GM21423 (cell line): Measurements from ENCODE around the gene PARM1.

Experiments used
- ATAC-seq: cut with Tn5 transposase; IDR thresholded peaks from one replicate; pipeline ENCODE4 v1.9.1; 2021; ENCODE audit warnings: mild to moderate bottlenecking, moderate library complexity; ENCODE audit not compliant: unreplicated experiment

Gene PARM1

DNA sequence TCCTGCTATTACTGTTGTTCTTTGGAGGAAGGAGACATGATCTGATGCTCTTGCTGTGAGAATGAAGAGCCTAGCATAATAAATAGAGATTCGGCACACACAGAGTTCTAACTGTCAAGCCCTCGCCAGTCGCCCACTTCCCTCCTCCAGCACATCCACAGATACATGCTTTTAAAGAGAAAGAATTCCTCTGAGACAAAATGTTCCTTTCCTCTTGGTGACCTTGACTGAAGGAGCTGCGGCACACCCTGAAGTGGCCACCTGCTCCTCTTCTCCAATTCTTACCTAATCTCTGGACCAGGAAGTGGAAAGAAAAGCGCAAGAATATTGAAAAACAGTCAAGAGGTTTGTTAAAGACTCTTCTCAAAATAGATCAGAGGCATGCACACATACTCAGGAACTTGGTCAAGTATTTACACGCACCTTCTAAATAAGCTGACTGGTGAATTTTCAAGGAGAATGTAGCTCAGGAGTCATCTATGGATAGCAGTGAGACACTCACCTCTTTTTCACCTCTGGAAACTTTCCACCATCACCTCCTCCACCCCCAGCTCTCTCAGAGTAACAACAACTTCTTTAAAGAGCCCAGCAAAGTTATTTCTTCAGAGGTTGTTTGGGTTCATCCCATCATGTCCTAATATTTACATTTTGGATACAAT, 95.4 kb downstream of the PARM1 start:
- ATAC-seq, result no peak

DNA sequence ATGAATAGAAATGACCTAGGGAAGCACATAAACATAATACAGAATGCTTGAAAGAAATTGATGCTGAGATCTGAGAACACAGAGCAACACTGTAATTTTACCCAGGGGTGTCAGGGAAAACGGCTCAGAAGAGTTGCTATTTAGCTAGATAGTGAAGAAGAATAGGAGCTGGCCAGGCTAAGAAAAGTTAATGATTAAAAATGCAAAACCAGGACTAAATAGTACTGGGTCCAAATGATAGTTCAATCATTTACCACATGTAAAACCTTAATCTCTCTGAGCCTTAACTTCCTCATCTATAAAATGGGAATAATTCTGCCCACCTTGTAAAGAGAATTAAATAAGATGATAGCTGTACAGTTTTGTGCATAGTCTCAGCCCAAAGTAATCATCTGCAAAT, 97.1 kb downstream of the PARM1 start:
- ATAC-seq, result no peak

DNA sequence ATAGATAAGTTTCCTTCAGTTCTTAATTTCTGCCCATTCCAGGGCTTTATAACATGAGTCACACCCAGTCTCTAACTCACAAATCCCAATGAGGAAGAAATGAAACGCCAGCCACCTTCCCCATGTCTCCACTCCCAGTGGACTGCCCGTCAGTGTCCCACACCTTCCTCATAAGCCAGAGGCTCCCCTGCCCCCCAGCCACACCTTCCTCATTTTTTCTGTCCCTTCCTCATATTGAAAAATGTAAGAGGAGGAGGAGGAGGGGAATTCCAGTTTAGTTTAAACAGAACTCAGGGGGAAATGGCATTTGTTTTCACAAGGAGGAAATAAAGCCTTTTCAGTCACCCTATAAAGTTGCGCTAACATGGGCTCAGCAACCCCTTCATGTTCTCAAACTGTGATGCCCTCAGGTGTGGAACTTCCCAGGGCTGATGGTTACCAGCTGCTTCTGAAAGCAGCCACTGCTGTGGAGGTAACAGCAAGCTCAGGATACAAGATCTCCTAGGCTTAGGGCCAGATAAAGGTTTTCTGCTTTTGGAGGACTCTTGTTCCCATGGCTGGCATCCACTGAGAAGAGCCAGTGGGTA, 97.8 kb downstream of the PARM1 start:
- no peak for ATAC-seq

DNA sequence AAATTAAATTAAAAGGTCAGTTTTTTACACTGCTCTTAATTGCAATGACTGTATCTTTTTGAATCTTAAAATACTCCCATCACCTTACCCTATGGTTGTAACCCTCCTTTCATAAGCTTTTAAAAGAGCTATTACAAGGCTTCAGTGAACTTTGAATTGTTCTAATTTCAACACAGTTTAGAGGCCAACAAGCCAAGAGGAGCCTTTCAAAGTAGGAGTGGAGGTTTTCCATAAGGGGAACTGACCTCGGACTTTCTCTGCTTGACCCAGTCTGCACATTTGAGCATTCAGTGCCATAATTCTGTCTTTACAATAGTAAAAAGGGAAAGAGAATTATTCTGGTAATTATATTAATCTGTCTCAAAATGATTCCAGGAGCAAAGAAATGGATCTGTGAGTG, 98.9 kb downstream of the PARM1 start:
- ATAC-seq, result no peak

DNA sequence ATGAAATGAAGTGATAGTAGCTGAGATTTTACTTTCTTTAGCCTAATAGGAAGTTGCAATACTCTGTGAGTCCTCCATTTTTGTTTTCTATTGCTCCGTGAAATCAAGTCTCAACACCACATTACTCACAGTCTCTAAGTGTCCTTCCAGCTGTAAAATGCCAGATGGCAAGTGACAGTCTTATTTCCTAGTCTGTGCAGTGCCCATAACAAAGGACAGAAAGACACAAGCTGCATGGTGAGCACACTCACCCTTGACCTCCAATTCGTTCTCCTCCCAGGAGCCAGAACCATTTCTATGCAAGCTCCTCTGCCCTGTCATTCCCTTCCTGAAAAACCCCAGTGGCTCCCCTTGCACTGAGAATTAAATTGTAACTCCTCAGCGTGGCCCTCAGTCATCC, 101.6 kb downstream of the PARM1 start:
- no peak for ATAC-seq

DNA sequence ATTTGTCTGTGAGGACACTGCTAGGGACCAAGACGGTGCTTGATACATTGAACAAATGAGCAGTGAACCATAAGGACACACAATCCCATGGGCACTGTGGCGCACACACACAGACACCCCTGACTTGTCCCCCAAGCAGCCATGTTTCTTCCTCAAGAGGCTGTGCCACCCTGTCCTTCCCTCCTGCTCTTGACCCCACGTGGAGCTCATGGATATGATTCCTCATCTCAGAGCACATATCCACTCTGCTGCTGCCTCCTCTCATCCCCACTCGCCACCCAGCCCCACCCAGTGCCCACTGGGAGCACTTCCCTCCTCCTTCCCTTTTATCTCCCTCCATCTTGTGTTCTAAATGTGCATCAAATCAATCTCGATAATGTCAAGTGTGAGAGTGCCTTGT, 102.4 kb downstream of the PARM1 start:
- no peak for ATAC-seq

DNA sequence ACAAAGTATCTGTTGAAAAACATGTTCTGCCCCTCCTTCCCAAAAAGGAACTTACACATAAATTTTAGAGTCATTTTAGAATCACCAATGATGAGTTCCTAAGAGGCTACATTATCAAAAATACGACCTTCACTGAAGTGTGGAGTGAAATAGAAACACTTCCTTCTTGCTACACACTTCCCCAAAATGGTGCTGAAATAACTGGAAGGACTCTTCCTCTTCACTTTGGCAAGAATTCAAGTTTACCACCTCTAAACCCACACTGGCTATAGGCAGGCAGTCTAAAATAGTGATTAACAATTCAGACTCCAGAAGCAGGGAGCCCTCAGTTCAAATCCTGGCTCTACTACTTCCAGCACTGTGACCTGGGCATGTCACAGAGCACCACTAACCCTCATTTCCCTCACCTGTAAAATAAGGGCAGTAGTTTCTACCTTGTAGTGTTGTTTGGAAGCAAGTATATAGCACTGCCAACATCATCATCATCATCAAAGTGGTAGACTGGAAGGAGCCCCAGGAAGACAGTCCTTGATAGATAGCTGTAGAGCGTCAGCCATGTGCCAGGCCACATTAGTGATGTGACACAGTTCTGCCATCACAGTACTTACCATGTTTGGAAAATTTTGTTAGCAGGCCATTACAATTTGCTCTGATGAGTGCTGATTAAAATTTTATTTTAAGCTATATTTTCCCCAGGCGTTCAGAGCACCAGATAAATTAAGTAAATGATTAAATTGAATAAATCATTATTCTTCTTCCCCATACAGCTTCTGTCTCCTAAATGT, 103.3 kb downstream of the PARM1 start:
- no peak for ATAC-seq

DNA sequence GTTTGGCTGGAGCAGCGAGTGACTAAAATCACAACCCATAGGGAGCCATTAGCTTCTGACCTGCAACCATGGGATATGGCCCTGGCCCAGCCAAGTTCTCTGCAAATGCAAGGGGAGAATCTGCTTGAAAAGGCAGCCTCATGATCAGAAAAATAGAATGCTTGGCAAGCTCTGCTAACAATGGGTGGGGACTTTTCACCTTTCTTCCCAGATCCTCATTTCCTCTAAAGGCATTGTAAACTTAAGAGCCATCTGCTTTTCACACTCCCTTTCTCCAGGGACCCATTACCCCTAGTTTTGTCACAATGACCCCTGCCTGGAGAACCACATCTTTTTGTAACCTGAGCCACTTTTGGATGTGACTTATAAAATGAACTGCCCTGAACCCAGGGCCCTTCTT, 104.3 kb downstream of the PARM1 start:
- no peak for ATAC-seq

DNA sequence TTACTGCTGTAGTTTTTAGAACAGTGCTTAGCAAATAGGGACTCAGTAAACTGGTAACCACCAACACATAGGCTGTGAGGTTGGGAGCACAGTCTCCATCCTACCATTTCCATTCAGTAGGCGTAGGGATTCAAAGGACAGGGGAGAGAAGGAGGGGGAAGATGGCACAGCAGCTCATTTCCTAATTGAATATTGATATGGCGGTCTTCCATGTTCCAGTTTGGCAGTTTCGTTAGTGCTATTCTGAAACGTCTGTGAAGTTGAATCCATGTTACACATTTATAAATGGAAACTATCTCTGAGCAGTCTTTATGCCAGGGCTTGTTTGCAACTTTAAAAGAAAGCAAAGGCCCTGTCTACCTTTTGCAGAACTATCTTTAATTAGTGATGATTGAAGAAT, 105.5 kb downstream of the PARM1 start:
- ATAC-seq, result no peak

DNA sequence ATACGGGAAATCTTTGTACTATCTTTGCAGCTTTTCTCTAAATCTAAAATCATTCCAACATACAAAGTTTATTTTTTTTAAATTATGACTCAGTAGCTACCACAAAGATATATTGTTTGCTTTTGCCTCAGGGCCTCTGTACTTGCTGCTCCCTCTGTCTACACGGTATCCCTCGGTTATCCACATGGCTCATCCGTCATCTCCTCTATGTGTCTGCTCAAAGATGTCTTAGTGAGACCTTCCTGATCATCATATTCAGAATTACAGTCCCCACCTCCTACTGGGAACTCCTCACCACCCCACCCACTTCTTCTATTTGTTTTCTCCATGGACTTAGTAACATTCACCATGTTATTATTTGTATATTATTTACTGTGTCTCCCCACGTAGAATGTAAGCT, 107.8 kb downstream of the PARM1 start:
- no peak for ATAC-seq

DNA sequence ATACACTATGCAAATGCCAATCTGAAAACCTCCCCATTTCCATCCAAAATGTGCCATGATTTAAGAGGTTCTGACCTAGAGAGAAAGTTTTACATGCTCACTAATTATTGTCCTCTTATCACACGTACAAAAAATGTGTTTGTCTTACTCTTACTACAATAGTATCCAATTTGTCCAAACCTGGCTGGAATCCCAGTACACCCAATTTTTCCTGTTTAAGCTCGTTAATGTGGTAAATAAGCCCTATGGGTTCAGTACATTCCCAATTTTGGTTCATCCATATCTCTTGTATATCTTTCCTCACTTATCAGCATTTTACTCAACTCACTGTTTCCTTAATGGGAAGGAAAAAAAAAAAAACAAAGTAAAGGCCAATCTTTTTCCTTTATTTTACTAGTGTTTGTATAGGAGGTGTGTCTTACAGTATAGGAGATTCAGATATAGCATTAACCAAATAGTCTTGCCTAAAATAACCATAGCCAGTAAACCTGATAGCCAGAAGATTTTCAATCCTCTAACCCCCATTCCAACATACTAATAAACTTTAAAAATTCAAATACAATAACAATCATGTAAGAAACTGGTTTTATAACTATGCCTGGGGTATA, 109.8 kb downstream of the PARM1 start:
- ATAC-seq, result no peak

DNA sequence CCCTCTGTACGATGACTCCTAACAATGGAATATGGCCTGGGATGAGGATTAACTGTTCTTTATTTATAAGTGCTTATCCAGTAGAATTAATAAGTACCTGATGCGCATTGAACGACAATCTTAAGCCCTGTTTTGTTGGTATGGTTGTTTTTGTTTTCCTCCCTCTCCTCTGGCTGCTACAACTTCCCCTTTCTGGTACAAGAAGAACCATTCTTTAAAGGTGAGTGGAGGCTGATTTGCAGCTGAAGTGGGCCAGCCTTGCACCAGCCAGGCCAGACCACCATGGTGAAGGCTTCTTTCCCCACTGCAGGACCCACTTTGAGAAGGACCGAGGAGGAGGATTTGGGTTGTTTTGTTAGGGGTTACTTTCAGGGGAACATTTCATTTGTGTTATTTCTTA, 113.3 kb downstream of the PARM1 start:
- no peak for ATAC-seq

DNA sequence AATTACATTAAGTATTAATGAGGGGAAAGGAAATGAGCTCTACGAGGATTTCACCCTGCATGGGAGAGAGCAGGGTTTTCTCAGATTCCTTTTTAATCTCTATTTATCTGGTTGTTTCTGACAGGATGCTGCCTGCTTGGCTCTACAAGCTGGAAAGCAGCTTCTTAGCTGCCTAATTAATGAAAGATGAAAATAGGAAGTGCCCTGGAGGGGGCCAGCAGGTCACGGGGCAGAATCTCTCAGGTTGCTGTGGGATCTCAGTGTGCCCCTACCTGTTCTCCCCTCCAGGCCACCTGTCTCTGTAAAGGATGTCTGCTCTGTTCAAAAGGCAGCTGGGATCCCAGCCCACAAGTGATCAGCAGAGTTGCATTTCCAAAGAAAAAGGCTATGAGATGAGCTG, 113.7 kb downstream of the PARM1 start:
- no peak for ATAC-seq

DNA sequence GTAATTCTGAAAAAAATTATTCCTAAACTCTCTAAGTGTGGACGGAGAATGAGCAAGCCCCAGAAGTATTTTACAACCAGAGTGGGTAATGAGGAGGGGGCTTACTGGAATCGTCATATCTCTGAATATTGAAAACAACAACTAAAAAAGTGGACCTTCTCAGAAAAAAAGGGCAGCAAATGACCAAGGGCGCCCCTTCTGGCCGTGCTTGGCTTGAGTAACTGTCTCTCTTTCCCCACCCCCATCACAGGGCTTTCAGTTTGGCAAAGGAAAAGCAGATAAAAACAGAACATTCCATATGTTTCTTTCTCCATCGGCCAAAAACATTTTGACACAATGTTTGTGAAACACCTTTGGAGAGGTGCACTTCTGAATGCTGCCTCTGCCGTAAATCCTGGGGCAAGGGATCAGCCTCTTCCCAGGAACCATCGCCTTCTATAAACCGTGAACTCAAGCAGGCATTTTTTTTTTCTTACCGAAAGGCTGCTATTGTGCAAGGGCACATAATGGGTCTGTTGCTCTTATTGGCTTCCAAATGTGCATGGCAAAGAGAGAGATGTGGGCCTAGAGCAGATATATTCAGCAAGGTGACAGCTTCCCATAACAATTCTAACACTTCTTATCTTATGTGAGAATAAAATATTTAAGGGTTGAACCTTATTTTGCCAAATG, 115.4 kb downstream of the PARM1 start:
- no peak for ATAC-seq

DNA sequence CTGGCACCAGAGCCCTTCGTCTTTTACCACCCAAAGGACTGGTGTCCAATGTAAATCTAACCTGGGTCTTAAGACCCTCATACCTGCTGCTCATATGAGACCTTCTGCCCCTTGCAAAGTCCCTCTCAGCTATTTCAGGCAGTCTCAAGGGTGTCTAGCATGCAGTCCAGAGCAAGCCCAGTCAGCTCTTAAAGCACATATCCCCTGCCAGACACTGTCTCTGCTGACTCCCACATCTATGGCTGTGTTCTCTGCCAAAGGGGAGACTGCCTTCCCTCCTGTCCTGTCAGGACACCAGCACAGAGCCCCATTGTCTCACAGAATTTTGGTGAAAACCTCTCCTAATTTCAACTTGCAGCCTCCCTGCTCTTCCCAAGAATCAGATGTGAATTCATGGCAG, 118.5 kb downstream of the PARM1 start:
- no peak for ATAC-seq

DNA sequence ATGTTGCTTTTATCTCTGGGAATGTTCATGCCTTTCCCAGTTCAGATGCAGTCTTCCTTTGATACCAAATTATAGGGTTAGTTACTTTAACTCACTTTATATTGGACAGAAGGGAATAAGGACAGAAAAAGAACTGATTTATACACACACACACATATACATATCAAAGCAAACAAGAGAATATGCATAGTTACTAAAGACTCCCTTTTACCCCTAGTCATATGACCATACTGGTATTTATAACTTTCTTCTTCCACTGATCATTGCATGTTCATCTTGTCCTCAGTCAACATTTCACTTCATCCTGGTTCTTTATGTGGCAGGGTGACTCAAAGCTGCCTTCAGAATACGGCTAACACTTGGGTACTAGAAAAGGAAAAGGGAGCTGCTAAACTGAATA, 120.4 kb downstream of the PARM1 start:
- ATAC-seq, result no peak

DNA sequence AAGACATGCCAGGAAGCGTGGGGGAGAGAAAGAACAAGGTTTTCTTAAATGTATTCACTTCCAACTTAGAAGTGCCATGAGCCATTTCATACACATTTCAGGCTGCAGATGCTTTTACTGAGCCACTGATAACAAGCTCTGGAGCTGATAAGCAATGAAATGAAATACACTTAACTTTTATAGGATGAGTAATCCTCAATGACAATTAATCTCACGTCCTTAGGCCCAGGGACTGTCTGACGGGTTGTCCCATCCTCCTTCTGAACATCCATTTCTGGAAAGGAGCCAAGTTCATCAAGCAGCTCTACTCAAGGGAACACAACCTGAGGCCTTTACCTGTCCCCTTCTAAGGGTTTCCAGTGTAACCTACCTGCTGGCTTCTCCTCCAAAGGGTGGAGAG, 121.2 kb downstream of the PARM1 start:
- no peak for ATAC-seq

DNA sequence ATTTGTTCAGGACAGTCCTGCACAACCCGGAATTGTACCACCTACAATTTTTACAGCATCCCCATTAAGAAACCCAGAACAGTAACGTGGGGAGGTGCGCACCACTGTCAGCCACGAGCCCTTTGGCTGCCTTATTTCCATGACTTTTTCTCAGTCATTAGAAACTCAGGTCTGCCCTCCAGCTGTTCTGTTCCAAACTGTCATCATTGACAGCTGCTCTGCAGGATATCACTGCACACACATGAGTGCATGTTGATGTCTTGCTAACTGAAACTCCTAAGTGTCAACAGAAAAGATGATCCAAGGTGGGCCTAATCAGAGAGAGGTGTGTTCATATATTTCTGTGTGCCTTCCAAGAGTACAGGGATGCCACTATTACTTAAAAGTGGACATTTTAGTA, 123.4 kb downstream of the PARM1 start:
- ATAC-seq, result no peak

DNA sequence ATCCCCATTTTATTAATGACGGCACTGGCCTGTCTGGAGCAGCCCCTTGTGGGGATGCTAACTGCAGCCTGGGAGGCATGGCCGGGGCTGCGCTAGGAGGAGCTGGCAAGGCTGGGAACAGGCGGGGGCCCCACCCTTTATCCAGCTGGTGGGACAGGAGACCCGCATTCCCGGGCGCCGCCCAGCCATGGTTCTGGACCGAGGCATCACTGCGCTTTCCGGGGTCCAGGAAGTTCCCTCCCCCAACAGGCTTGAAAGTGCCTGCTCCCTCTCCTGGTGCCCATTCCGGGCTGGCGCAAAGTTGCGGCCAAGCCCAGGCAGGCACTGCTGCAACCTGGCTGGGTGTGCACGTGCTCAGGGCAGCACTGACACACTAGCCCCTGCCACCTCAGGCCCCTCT, 124.5 kb downstream of the PARM1 start:
- ATAC-seq, result no peak

DNA sequence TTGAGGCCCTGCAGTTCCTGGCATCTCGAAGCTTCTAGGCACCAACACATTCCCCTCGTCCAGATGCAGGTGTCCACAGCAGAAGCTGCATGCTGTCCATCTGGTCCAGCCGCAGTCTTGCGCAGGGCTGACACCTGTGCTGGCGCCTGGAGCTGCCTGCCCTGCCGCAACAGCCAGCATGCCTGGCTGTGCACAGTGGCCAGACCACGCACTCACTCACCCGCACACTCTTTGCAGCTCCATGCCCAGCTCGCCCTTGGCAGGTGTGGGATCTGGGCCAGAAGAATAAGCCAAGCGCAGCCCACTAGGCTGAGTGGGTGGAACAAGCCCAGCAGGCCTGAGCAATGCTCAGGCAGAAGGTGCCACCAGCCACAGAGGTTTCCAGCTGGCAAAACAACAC, 125.6 kb downstream of the PARM1 start:
- no peak for ATAC-seq

DNA sequence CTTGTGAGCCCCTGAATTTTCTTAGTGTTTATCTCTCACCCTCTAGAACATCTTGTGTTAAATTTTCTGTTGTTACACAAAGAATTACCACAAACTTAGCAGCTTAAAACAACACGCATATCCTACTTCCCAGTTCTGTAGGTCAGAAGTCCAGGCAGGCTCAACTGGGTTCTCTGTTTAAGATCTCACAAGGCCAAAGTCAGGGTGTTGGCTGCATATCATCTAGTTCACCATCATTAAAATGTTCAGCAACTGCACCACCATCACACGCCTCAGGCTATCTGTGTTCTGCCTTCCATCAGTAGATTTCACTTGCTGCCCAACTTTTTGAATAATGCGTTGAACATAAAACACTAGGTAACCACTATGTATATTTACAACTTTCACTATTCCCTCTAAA, 130.5 kb downstream of the PARM1 start:
- ATAC-seq, result no peak
